GM23248 (cell line): ENCODE results near the gene ARL16. TPM values are rescaled to one million over a fixed set of nuclear protein-coding genes. Genes with fewer than 3 reads are reported as not detected.

ENCODE experiments used
- DNase-seq: peaks from one replicate; pipeline ENCODE4 v3.0.0-alpha.2; 2015
- H2AFZ ChIP-seq: fragments of 200-600 bp; sonication (generic); 2 replicates; pipeline ENCODE4 v1.6.1; 2016; ENCODE audit warnings: antibody characterized with exemption
- H3F3A ChIP-seq: fragments of 200-600 bp; sonication (generic); 2 replicates; pipeline ENCODE4 v1.6.1; 2016; ENCODE audit warnings: mild to moderate bottlenecking, antibody characterized with exemption, mixed run types; ENCODE audit not compliant: insufficient read depth
- H3K27ac ChIP-seq: fragments of 200-600 bp; sonication (generic); 2 replicates; pipeline ENCODE4 v1.5.1; 2016; ENCODE audit warnings: mild to moderate bottlenecking
- H3K27me3 ChIP-seq: fragments of 200-600 bp; sonication (generic); replicated peaks from 2 replicates; pipeline ENCODE4 v1.6.1; 2016; ENCODE audit warnings: mild to moderate bottlenecking; ENCODE audit not compliant: insufficient read depth
- H3K36me3 ChIP-seq: fragments of 200-600 bp; sonication (generic); 2 replicates; pipeline ENCODE4 v1.6.1; 2016; ENCODE audit warnings: low read depth, mild to moderate bottlenecking
- H3K4me1 ChIP-seq: fragments of 200-600 bp; sonication (generic); 2 replicates; pipeline ENCODE4 v1.6.1; 2016; ENCODE audit warnings: mild to moderate bottlenecking; ENCODE audit not compliant: insufficient read depth
- H3K4me2 ChIP-seq: fragments of 200-600 bp; sonication (generic); one replicate; pipeline ENCODE4 v1.6.1; 2016; ENCODE audit warnings: mild to moderate bottlenecking; ENCODE audit not compliant: unreplicated experiment
- H3K4me3 ChIP-seq: fragments of 200-600 bp; sonication (generic); 2 replicates; pipeline ENCODE4 v1.5.1; 2016; ENCODE audit warnings: mild to moderate bottlenecking
- H3K79me2 ChIP-seq: fragments of 200-600 bp; sonication (generic); 2 replicates; pipeline ENCODE4 v1.6.1; 2016; ENCODE audit warnings: mild to moderate bottlenecking; ENCODE audit not compliant: insufficient read depth
- H3K9ac ChIP-seq: fragments of 200-600 bp; sonication (generic); 2 replicates; pipeline ENCODE4 v1.6.1; 2016; ENCODE audit warnings: mild to moderate bottlenecking
- H3K9me2 ChIP-seq: fragments of 200-600 bp; sonication (generic); 2 replicates; pipeline ENCODE4 v1.6.1; 2016; ENCODE audit warnings: mixed run types, mild to moderate bottlenecking, moderate library complexity; ENCODE audit not compliant: insufficient read depth
- H3K9me3 ChIP-seq: fragments of 200-600 bp; sonication (generic); one replicate; pipeline ENCODE4 v1.6.1; 2017; ENCODE audit warnings: low read depth
- H4K20me1 ChIP-seq: fragments of 200-600 bp; sonication (generic); 2 replicates; pipeline ENCODE4 v1.6.0; 2016; ENCODE audit not compliant: insufficient read depth
- EZH2 ChIP-seq: fragments of 200-600 bp; sonication (generic); IDR thresholded peaks from 2 replicates; pipeline ENCODE4 v1.6.1; 2018; ENCODE audit warnings: antibody characterized with exemption, mild to moderate bottlenecking; ENCODE audit not compliant: insufficient read depth, poor library complexity, severe bottlenecking
- EZH2phosphoT487 ChIP-seq: fragments of 200-600 bp; sonication (generic); IDR thresholded peaks from 2 replicates; pipeline ENCODE4 v1.6.1; 2018; ENCODE audit warnings: antibody characterized with exemption, moderate library complexity, mild to moderate bottlenecking, low read depth; ENCODE audit not compliant: insufficient read depth
- WGBS, 2 experiments: methylation state at CpG; one replicate each; pipeline ENCODE4 v1.1.6; 2015 to 2017; ENCODE audit warnings: low lambda C conversion rate in 2 of 2, low coverage in 1 of 2; ENCODE audit errors: missing lambda C conversion rate in 2 of 2; 5-methylcytosine and 5-hydroxymethylcytosine counted together
- in situ Hi-C: fragments of 300-500 bp; cut with MboI; formaldehyde crosslinking; loops from 2 replicates; pipeline ENCODE4 v1.15.0; 2020
- polyA plus RNA-seq: library from polyadenylated mRNA; unstranded; fragments of >200 nt; fragmentation: Nextera tagmentation; extraction: Ambion mirVana; gene quantifications from 2 replicates; pipeline ENCODE4 v1.2.1, GENCODE V29; 2016
- total RNA-seq: library from RNA; depleted of rRNA; stranded (reverse); fragments of >200 nt; shearing (Covaris generic); gene quantifications from 2 replicates; pipeline ENCODE4 v1.2.3, GENCODE V29; 2014

Gene ARL16
- total and polyA plus RNA-seq, 2 experiments from 2014 or later = 45.6 to 70.8 TPM

DNA sequence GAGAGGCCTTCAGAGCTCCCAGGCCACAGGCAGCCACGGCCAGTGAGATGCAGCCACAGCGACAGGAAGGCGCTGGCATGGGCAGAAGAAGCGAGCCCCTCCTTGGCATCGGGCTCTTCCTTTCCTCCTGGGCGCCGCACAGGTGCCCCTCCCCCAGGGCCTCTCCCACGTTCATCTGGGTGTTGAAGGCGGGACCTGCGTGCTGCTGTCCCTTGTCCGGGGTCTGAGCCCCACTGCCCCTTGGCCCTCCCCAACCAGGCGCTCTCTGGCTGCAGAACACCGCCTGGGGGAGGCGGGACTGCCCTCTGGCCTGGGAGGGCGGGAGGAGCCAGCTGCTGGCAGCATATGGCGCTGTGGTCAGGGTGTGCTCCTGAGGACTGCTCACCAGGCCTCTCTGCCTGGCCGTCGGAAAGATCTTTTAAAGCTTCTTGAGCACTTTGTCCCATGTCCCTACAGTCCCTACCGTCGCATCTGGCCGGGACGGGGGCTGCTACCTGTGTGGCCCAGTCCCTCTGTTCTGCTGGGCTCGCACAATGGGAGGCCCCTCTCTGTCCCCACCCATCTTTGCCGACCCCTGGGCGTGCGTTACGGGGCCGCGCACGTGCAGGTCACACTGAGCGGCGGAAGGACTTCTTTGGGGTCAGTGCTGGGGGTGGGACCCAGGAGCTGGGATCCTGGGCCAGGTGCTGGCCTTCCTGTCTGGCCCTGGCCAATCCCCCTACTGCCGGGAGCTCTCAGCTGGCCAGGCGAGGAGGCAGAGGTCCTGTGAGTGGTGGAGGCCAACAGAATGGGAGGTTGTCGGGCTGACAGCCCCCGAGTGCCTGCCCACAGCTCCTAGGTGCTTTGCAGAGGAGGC is 30.2 kb upstream of the ARL16 start:
- no peak overlapping the region for H3K27ac ChIP-seq
- 84 to 85% methylated on average over 29 to 36 of the region's 36 CpGs for WGBS, 2 experiments
- no peaks in the 10 kb centered on the region for H3F3A ChIP-seq
- no peaks in the 10 kb centered on the region for H3K27me3 ChIP-seq
- no peaks in the 10 kb centered on the region for H4K20me1 ChIP-seq
- peak overlapping the region; percentile 63; the same call in 1 of the 2 replicates for H3K9ac ChIP-seq
- no peaks in the 10 kb centered on the region for H3K9me3 ChIP-seq
- no peak overlapping the region for H3K4me2 ChIP-seq
- in situ Hi-C loops = no loop called here
- no peaks in the 10 kb centered on the region for H3K9me2 ChIP-seq
- no peak overlapping the region for H2AFZ ChIP-seq
- no peaks in the 10 kb centered on the region for H3K79me2 ChIP-seq
- no peak overlapping the region for H3K4me3 ChIP-seq
- DNase-seq = no peak
- peaks cover 16% of the 10 kb centered on the region for H3K4me1 ChIP-seq
- TF ChIP-seq EZH2phosphoT487 (no peak), EZH2 (no peak)
- no peaks in the 10 kb centered on the region for H3K36me3 ChIP-seq

DNA sequence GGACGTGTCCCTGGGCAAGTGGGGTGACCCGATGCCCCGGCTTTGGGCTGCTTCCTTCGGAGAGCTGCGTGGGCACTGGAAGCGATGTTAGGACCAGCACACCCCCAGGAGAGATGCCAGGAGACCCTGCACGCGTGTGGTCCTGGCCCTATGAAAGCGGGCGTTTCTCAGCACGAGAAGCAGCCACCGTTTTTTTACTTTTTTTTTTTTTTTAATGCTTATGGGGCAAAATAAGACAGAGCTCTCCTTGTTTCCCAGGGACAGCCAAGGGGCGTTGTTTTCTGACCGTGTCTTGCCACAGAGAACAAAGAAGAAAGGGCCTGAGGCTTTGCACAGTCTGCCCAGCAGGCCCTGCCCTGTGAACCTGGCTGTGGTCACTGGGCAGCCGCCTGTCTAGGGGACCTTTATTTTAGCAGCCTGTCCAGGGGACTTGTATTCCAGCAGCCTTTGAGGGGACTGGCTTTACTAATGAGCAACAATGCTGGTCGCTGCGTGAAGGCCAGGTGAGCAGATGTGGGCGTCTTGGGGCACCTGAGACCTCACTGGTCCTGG is 29.5 kb upstream of the ARL16 start:
- Histone ChIP-seq H2AFZ (peak overlapping the region; percentile 76; the same call in 1 of the 2 replicates), H3K79me2 (no peaks in the 10 kb centered on the region), H4K20me1 (no peaks in the 10 kb centered on the region), H3K9me2 (no peaks in the 10 kb centered on the region), H3K27ac (no peak overlapping the region), H3K4me2 (peak overlapping the region; percentile 82), H3K4me1 (peaks cover 16% of the 10 kb centered on the region), H3K9me3 (no peaks in the 10 kb centered on the region), H3K9ac (peak overlapping the region; percentile 63), H3F3A (no peaks in the 10 kb centered on the region), H3K27me3 (no peaks in the 10 kb centered on the region), H3K4me3 (peak overlapping the region; percentile 76), H3K36me3 (no peaks in the 10 kb centered on the region)
- TF ChIP-seq EZH2phosphoT487 (no peak), EZH2 (no peak)
- in situ Hi-C loops = no loop called here
- 23 to 26% methylated on average over 17 to 18 of the region's 18 CpGs for WGBS, 2 experiments
- peak; percentile 34 for DNase-seq

DNA sequence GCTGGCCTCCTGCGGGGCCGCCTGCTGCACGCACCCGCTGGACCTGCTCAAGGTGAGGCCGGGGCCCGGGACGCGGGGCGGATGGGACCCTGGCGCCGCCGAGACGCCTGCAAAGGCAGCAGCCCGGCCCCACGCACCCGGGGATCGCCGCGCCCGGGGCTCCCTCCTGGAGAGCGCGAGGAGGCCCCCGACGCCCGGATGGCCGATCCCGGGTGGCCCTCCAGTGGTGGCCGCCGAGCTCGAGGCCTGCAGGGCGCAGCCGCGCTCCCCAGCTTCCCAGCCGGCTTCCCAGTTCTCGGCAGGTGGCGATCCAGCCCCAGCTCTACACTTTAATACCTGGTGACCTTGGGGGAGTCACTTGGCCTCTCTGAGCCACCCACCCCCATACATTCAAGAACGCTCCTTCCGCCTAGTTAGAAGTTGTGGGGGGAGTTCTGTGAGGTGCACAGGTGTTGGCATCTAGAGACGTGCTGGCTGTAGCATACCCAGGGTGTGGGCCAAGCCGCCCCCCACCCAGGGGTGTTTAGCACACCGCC is 28.9 kb upstream of the ARL16 start:
- no peaks in the 10 kb centered on the region for H3K79me2 ChIP-seq

DNA sequence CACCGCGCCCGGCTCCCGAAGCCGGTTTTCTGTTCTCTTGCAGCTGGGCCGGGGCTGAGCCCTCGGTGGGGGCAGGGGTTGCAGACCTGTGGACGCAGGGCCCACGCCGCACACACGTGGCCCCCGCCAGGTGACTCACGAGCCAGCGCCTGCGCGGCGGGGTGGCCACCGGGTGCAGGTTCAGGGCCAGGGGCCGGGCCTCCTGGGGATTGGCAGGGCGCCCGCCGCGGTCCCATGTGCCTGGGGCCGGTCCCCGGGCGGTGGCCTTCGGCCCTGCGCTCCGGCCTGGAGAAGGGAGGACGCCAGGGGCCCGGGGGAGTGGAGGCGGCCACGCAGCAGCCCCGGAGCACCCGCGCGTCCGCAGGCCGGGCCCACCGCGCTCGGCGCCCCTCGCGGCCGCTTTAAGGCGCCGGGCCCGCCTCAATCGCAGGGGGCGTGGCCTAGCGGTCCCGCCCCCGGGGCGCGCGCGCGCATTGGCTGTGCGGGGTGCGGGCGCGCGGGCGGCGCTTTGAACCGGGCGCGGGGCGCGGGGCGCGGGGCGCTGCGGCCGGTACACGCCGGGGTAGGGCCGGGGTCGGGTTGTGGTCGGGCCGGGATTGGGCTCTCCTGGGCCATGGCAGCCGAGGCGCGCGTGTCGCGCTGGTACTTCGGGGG is 28.3 kb upstream of the ARL16 start, which contains the start of gene SLC25A10:
TSS of gene SLC25A10 (plus strand) at position 471 of the 654 bp plus-strand sequence. CDS start at position 614, 143 bp downstream.
- H3K9ac ChIP-seq = peak within 1 kb of the TSS; percentile 63
- no peaks in the 10 kb centered on the region for H3K36me3 ChIP-seq
- no peaks in the 10 kb centered on the region for H3F3A ChIP-seq
- H3K4me2 ChIP-seq = peak within 1 kb of the TSS; percentile 82
- peak within 1 kb of the TSS; percentile 45 for H3K27ac ChIP-seq
- no peaks in the 10 kb centered on the region for H3K9me2 ChIP-seq
- H3K79me2 ChIP-seq = no peaks in the 10 kb centered on the region
- H3K4me3 ChIP-seq = peak within 1 kb of the TSS; percentile 76
- WGBS, 2 experiments = 2 to 6% methylated on average over 20 to 50 of the region's 89 CpGs
- H2AFZ ChIP-seq = peak within 1 kb of the TSS; percentile 76
- TF ChIP-seq EZH2phosphoT487 (no peak), EZH2 (no peak)
- in situ Hi-C loops = no loop called here
- H3K4me1 ChIP-seq = peaks cover 16% of the 10 kb centered on the region
- no peaks in the 10 kb centered on the region for H4K20me1 ChIP-seq
- H3K9me3 ChIP-seq = no peaks in the 10 kb centered on the region
- peak; percentile 90 for DNase-seq
- no peaks in the 10 kb centered on the region for H3K27me3 ChIP-seq

More for the DNA sequence above, 28.9 kb upstream of the ARL16 start:
- no peaks in the 10 kb centered on the region for H3F3A ChIP-seq
- H3K9me2 ChIP-seq = no peaks in the 10 kb centered on the region
- TF ChIP-seq EZH2 (no peak), EZH2phosphoT487 (no peak)
- DNase-seq = peak; percentile 71
- in situ Hi-C loops = no loop called here
- peak overlapping the region; percentile 63 for H3K9ac ChIP-seq
- no peaks in the 10 kb centered on the region for H3K27me3 ChIP-seq
- H3K4me3 ChIP-seq = peak overlapping the region; percentile 76
- H3K36me3 ChIP-seq = no peaks in the 10 kb centered on the region
- peak overlapping the region; percentile 82 for H3K4me2 ChIP-seq
- no peaks in the 10 kb centered on the region for H3K9me3 ChIP-seq
- peaks cover 16% of the 10 kb centered on the region for H3K4me1 ChIP-seq
- H2AFZ ChIP-seq = peak overlapping the region; percentile 76
- no peaks in the 10 kb centered on the region for H4K20me1 ChIP-seq
- 3 to 4% methylated on average over 19 to 41 of the region's 41 CpGs for WGBS, 2 experiments
- no peak overlapping the region for H3K27ac ChIP-seq
